GM12892 (cell line): Measurements from ENCODE around the gene DCUN1D4.
A peak's percentile ranks its signal among the peaks of the same experiment; 100 is the strongest.

Source experiments
- DNase-seq: peaks from one replicate; pipeline ENCODE4 v3.0.0; 2011; ENCODE audit not compliant: insufficient read length
- FAIRE-seq: peaks from 2 replicates; lab custom pipeline; 2011; peaks lifted over from hg19 to GRCh38; lab: Jason Lieb, UNC
- POLR2A ChIP-seq: IDR thresholded peaks from 2 replicates; pipeline ENCODE4 v1.6.1; 2011; ENCODE audit warnings: low read depth, low read length, control low read depth
- POLR2AphosphoS5 ChIP-seq: IDR thresholded peaks from 2 replicates; pipeline ENCODE4 v1.6.1; 2011; ENCODE audit warnings: low read depth, low read length, control low read depth
- TAF1 ChIP-seq: IDR thresholded peaks from 2 replicates; pipeline ENCODE4 v1.6.1; 2011; ENCODE audit warnings: low read depth, mild to moderate bottlenecking, control low read depth, low read length, borderline replicate concordance

The DCUN1D4 gene

DNA sequence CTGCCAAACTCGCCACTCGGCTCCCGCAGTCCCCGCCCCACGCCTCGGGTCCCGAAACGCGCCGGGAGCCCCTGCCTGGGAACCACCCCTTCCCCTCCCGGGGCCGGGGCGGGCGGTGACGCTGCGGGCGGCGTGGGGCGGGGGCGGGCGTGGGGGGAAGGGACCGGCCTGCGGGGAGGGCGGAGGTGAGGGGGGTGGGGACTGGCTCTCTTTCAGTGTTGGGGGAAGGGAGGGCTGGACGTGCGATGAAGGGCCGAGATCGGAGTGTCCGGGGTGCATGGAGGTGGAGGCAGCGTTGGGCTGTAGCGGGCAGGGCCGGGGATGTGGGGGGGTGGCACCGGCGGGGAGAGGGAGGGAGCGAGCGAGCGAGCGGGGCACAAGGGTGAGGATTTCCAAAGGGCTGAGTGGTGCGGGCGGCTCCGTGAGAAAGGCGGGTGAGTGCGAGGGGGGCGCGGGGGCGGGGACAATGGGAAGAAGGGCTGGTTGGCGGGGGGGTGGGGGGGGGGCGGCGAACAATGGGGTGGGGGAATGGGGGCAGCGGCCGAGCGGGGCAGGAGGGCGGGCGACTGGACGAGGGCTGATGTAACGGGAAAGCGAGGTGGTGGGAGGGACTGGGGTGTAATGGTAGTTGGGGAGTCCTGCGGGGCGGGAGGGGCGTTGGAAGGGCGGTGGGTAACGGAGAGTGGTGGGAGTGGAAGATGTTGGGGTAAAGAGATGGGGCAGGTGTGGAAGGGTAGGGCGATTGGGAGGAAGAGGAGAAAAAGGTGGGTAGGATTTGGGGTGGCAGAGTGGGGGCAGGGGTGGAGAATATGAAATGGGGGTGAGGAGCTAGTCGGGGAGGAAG is 578 bp downstream of the DCUN1D4 start:
- FAIRE-seq = peak; percentile 50
- peak; percentile 52 for DNase-seq
- TF ChIP-seq POLR2AphosphoS5 = no peak
- TF ChIP-seq POLR2A = no peak
- TF ChIP-seq TAF1 = no peak

- 0 out of 2 replicates have a peak, but pooled peaks have one; percentile 37 for TF ChIP-seq POLR2AphosphoS5
- peak; percentile 26; the same call in 1 of the 2 replicates for TF ChIP-seq POLR2A
- no peak for TF ChIP-seq TAF1
- no peak for FAIRE-seq
These were observed 1.5 kb downstream of the DCUN1D4 start for GRCh38 chr4:51844153-51845054.

GRCh38 chr4:51845055-51845426 is 2.1 kb downstream of the DCUN1D4 start:
- DNase-seq (no peak), FAIRE-seq (no peak)
- TF ChIP-seq POLR2AphosphoS5 (no peak), POLR2A (no peak), TAF1 (no peak)

More at GRCh38 chr4:51844153-51845054, 1.5 kb downstream of the DCUN1D4 start:
- peak; percentile 55 for DNase-seq

- TF ChIP-seq POLR2AphosphoS5 = no peak
- TF ChIP-seq TAF1 = no peak
- no peak for TF ChIP-seq POLR2A
- DNase-seq (no peak), FAIRE-seq (no peak)
These were observed 2.8 kb downstream of the DCUN1D4 start for GRCh38 chr4:51845711-51846110.

DNA sequence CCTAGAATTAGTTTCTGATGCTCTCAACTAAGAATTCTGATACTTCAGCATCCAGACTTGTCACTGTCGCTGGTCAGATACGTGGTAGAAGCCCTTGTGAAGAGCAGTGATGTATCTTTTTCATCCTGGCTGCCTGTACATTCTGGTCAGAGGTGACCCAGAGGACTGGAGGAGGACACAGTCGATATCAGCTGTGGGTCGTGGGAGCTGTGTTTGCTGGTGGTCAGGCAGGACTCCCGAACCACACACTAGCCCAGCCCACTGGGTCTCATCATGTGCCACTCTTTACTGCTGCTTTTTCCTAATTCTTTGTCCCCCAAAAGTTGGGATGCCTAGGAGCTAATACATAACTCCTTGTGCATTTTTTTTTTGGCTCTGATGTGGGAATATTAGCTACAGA is 6.5 kb downstream of the DCUN1D4 start:
- no peak for TF ChIP-seq TAF1
- TF ChIP-seq POLR2AphosphoS5 = no peak
- TF ChIP-seq POLR2A = no peak
- FAIRE-seq (no peak), DNase-seq (no peak)

DNA sequence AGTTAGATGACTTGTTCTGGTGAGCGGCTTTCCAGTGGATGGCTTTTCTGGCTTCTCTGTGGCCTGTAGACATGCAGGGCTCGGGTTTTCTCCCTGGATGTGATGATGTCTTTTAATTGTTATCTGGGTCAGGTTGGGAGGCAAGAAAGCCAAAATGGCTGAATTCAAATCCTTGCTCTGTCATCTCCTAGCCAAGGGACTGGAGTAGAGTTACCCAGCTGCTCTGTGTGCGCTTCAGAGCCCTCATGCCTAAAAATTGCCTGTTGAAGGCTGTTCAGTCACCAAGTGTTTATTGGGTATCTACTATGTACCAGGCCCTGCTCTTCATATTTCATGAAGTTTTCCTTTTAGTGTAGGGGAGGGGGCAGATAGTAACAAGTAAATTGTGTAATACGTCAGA is 7.3 kb downstream of the DCUN1D4 start:
- no peak for TF ChIP-seq TAF1
- TF ChIP-seq POLR2AphosphoS5 = no peak
- TF ChIP-seq POLR2A = no peak
- FAIRE-seq (no peak), DNase-seq (no peak)

DNA sequence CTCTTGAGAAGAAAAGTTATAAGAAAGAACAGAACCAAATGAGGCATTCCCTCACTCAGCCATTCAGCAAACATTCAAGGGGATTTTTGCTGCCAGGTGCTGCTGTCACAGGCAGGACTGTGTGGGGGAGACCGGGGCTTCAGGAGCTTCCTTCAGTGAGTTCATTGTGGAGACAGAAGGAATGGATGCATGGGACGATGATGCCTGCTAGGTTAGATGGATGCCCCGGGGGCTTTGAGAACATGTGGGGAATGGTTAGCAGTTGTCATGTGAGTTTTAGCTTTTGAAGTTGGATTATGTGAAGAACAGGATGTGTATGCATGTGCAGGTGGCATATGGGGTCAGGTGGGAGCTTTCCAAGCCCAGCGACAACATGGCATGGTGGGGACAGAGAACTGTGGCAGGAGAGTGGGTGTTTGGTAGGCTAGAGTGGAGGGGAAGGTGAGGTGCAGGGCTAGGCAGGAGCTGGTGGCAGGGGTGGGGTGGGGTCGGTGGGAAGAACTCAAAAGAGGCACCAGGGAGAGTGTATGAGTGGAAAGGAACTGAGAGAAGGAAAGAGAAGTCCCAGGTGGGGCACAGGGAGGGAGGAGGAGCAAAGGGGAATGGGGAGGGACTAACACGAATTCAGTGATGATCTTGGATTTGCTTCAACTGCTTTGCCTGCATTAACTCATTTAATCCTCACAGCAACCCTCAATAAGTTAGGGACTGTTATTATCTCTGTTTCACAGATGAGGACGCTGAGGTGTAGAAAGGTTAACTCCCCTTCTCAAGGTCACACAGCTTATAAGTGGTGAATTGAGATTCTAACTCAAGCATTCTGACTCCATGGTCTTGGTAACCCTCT is 8.4 kb downstream of the DCUN1D4 start:
- TF ChIP-seq POLR2A (no peak), TAF1 (no peak), POLR2AphosphoS5 (no peak)
- FAIRE-seq = no peak
- DNase-seq = no peak

DNA sequence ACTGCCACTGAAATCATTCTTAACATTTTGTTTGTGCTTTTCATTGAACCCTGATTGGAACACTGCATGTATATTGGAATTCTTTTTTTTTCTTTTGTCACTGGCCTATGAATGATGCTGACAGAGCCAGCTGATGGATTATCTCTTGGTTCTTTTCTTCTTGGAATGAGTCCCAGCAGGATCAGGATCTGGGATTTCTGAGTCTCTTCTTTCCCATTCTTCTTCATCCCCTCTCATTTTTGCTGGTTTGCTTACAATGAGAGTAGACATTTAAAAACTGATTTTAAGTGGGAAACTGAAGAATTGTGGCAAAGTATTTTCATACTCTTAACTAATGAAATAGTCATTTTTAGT is 9.0 kb downstream of the DCUN1D4 start:
- TF ChIP-seq TAF1 (no peak), POLR2AphosphoS5 (no peak), POLR2A (no peak)
- DNase-seq (no peak), FAIRE-seq (no peak)

DNA sequence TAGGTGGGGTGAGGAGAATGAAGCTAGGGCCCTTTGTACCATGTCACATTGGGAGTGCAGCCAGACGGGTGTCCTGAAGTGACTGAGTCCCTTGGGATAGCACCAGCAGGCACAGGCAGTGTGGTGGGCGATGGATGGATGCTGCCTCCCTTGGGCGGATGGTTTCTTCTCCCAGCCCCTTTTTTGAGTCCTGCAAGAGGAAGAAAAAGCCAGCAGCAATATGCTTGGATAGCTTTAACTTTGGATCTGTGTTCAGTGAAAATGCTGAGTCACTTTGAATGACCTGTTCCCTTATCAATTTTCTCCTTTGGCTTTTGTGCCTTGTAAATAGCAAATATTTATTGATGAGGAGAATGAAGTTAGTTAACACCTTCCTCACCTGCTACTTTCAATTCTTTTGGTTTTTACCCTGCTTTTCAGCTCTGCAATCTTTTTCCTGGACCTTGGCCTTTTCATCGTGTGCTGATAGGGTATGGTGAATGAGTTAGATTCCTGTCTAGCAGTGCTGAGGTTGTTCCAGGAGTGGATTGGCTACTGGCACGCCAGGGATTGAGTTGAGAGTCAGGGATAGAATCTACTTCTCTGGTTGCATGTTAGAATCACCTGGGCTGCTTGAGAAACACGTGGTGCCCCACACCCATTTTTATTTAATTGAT is 10.2 kb downstream of the DCUN1D4 start:
- no peak for FAIRE-seq
- TF ChIP-seq POLR2A = no peak
- no peak for TF ChIP-seq POLR2AphosphoS5
- no peak for TF ChIP-seq TAF1
- DNase-seq = no peak

DNA sequence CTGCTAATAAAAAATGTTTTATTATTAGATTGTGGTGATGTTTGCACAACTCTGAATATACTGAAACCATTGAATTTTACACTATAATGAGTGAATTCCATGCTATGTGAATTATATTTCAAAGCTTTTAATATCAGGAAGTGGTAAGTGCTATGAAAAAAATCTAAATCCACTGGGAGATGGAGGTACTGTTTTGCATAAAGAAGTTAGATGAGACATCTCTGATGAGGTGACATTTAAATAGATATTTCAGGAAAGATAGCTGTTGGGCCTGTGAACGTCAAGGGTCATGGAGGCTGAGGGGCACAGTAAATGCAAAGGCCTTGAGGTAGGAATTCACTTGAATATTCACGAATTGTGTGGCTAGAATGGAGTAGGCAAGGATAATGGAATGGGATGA is 12.3 kb downstream of the DCUN1D4 start:
- TF ChIP-seq POLR2AphosphoS5 = no peak
- TF ChIP-seq POLR2A = no peak
- TF ChIP-seq TAF1 = no peak
- no peak for FAIRE-seq

More for the DNA sequence above, 12.3 kb downstream of the DCUN1D4 start:
- DNase-seq = no peak
